Testis (tissue), 5 donors: Measurements from ENCODE around the gene LDB1. TPM values are rescaled to one million over a fixed set of nuclear protein-coding genes. Genes with fewer than 3 reads are reported as not detected.

Experiments used
- DNase-seq: peaks from one replicate; pipeline ENCODE4 v3.0.0-alpha.2; 2019
- H3K27ac ChIP-seq, 2 donors: fragments of 200-600 bp; sonication (generic); one replicate each; pipeline ENCODE4 v1.5.1; 2019
- H3K27me3 ChIP-seq: fragments of 200-600 bp; sonication (generic); one replicate; pipeline ENCODE4 v1.5.1; 2019
- H3K36me3 ChIP-seq: fragments of 200-600 bp; sonication (generic); one replicate; pipeline ENCODE4 v1.5.1; 2017; ENCODE audit warnings: low read depth; ENCODE audit errors: missing control alignments
- H3K4me1 ChIP-seq: fragments of 200-600 bp; sonication (generic); one replicate; pipeline ENCODE4 v1.5.1; 2019
- H3K4me3 ChIP-seq, 2 donors: fragments of 200-600 bp; sonication (generic); one replicate each; pipeline ENCODE4 v1.5.1; 2017 to 2019
- H3K9me3 ChIP-seq: fragments of 200-600 bp; sonication (generic); one replicate; pipeline ENCODE4 v1.5.1; 2017
- CTCF ChIP-seq, 3 experiments: fragments of 450-650 bp in 2 of 3; fragments of 200-600 bp in 1 of 3; sonication (generic) in 1 of 3; IDR thresholded peaks; one replicate each; pipeline ENCODE4 v1.5.1; 2016 to 2019; ENCODE audit warnings: antibody characterized with exemption in 3 of 3, mild to moderate bottlenecking in 2 of 3, moderate library complexity in 1 of 3
- POLR2A ChIP-seq: fragments of 450-650 bp; IDR thresholded peaks from one replicate; pipeline ENCODE4 v1.6.1; 2017; ENCODE audit warnings: antibody characterized with exemption, mild to moderate bottlenecking, moderate library complexity
- WGBS, 2 donors: methylation state at CpG; one replicate each; pipeline ENCODE4 v1.1.5; 2018; 5-methylcytosine and 5-hydroxymethylcytosine counted together
- intact Hi-C: fragments of 100-400 bp; cut with DNase I; formaldehyde crosslinking; loops from one replicate; pipeline ENCODE4 v1.15.1; 2023; ENCODE audit warnings: low total_unique reads
- long read RNA-seq, 2 donors: transcript quantifications; one replicate each; lab custom pipeline, GENCODE V29; 2026
- polyA plus RNA-seq: library from polyadenylated mRNA; stranded (reverse); fragments of 350-450 nt; fragmentation: Illumina TruSeq; extraction: RNeasy Lipid Tissue Mini Kit (QIAGEN cat#74804); gene quantifications from one replicate; pipeline ENCODE4 v1.2.3, GENCODE V29; 2014; ENCODE audit warnings: low read depth, low replicate concordance; ENCODE audit not compliant: insufficient read depth
- total RNA-seq, 2 donors: library from RNA; depleted of rRNA; stranded (reverse); fragments of >200 nt; gene quantifications; one replicate each; pipeline ENCODE4 v1.2.3, GENCODE V29; 2016

Gene LDB1
- total RNA-seq (10 to 100 TPM; 80.0 to 90.5 TPM), polyA plus RNA-seq (64.2 TPM)
- long read RNA-seq, donor 1, transcript LDB1-201 (11 exons, 2,285 nt): minor isoform, 5 of 34 reads
- long read RNA-seq, donor 1, transcript LDB1-202 (11 exons, 2,089 nt): major isoform, 8 of 34 reads
- long read RNA-seq, donor 1, partial matches to known transcripts: 19 of 34 reads
- long read RNA-seq, donor 1, other reads (novel, unspliced or antisense): 0 of 34 reads
- long read RNA-seq, donor 2, transcript LDB1-202 (11 exons, 2,089 nt): major isoform, 5 of 54 reads
- long read RNA-seq, donor 2, partial matches to known transcripts: 46 of 54 reads
- long read RNA-seq, donor 2, other reads (novel, unspliced or antisense): 0 of 54 reads

GRCh38 chr10:102120142-102120990 lies at the start of gene LDB1:
LDB1 (minus strand) TSS chr10:102120368; CDS start chr10:102120110, 258 bp downstream.
- TF ChIP-seq CTCF (IDR thresholded peaks at IDR 0.05) (peak in 1 of 3 experiments; percentile 14), POLR2A (peak; percentile 40)
- no peaks in the 10 kb centered on the region for H3K27me3 ChIP-seq
- peak; percentile 85 for DNase-seq
- intact Hi-C loops: no loop called here
- peak within 1 kb of the TSS; percentile 61 to 83 for H3K4me3 ChIP-seq
- peak within 1 kb of the TSS; percentile 88 to 97 for H3K27ac ChIP-seq
- H3K9me3 ChIP-seq: no peaks in the 10 kb centered on the region
- 0 to 1% methylated on average over 5 to 58 of the region's 104 CpGs for WGBS, 2 donors
- peaks cover 48% of the 10 kb centered on the region for H3K4me1 ChIP-seq
- H3K36me3 ChIP-seq: no peaks in the 10 kb centered on the region

- no peak for DNase-seq
- no peak overlapping the region for H3K27ac ChIP-seq
- H3K27me3 ChIP-seq: no peaks in the 10 kb centered on the region
- TF ChIP-seq CTCF (IDR thresholded peaks at IDR 0.05) (no peak), POLR2A (no peak)
- intact Hi-C loops: no loop called here
- H3K4me3 ChIP-seq: no peak overlapping the region
- H3K4me1 ChIP-seq: no peaks in the 10 kb centered on the region
- WGBS, 2 donors: 46 to 50% methylated on average over 1 of the region's 1 CpG
- no peaks in the 10 kb centered on the region for H3K36me3 ChIP-seq
- H3K9me3 ChIP-seq: no peaks in the 10 kb centered on the region
Observed at GRCh38 chr10:102167861-102168260, 47.7 kb upstream of the LDB1 start.

GRCh38 chr10:102163342-102163989 lies 43.3 kb upstream of the LDB1 start:
- Histone ChIP-seq H3K36me3 (no peaks in the 10 kb centered on the region), H3K4me1 (no peaks in the 10 kb centered on the region), H3K27ac (no peak overlapping the region), H3K4me3 (no peak overlapping the region), H3K9me3 (no peaks in the 10 kb centered on the region), H3K27me3 (no peaks in the 10 kb centered on the region)
- intact Hi-C loops: no loop called here
- TF ChIP-seq CTCF (IDR thresholded peaks at IDR 0.05) (no peak), POLR2A (no peak)
- no peak for DNase-seq
- WGBS, 2 donors: 67 to 73% methylated on average over 4 of the region's 4 CpGs

- Histone ChIP-seq H3K27ac (no peak overlapping the region), H3K9me3 (no peaks in the 10 kb centered on the region), H3K4me3 (no peak overlapping the region), H3K27me3 (no peaks in the 10 kb centered on the region), H3K36me3 (no peaks in the 10 kb centered on the region), H3K4me1 (no peaks in the 10 kb centered on the region)
- intact Hi-C loops: no loop called here
- TF ChIP-seq CTCF (IDR thresholded peaks at IDR 0.05) (no peak), POLR2A (no peak)
- WGBS, 2 donors: 92 to 95% methylated on average over 4 of the region's 4 CpGs
- DNase-seq: no peak
Observed at GRCh38 chr10:102159831-102160230, 39.7 kb upstream of the LDB1 start.
